ENCODE measurements around the gene C12orf56. TPM values are rescaled to one million over a fixed set of nuclear protein-coding genes. Genes with fewer than 3 reads are reported as not detected.
"Not testable (repeated sequence)": the region's sequence is repeated elsewhere in the genome, so short reads cannot be mapped to it uniquely, and the experiment has no call there.

C12orf56 gene
- total RNA-seq, 1 donor from 2014 or later, result 3.1 TPM

DNA sequence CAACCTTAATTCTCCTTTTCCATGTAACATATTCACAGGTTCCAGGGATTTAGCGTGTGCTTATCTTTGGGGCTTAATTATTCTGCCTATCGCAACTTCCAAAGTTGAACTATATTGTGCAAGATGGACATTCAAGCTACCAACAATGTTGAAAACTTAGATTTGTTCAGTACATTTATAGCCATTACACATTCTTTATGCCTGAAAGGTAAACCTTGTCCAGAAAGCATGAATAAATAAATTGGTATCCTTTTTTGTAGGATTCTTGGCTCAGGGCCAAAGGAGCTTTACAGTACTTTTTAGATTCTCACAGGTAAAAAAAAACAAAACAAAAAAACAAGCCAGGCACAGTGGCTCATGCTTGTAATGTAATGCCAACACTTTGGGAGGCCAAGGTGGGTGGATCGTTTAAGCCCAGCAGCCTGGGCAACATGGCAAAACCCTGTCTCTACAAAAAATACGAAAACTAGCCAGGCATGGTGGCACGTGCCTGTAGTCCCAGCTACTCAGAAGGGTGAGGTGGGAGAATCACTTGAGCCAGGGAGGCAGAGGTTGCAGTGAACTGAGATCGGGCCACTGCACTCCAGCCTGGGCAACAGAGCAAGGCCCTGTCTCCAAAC is 3.3 kb downstream of the C12orf56 start:
- peak; percentile 45 for DNase-seq (ENCODE audit: low read depth)

DNA sequence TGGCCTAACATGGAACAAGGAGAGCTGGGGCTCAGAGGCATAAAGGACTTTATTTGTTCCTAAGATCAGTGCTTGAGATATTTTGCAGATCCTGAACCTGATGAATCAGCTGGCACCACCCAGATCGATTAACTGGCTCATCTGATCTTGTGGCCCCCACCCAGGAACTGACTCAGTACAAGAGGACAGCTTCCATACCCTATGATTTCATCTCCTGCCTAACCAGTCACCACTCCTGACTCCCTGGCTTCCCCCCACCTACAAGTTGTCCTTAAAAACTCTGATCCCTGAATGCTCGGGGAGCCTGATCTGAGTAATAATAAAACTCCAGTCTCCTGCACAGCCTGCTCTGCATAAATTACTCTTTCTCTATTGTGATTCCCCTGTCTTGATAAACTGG is 5.1 kb downstream of the C12orf56 start:
- peak; percentile 39 for DNase-seq (ENCODE audit: low read depth)

DNA sequence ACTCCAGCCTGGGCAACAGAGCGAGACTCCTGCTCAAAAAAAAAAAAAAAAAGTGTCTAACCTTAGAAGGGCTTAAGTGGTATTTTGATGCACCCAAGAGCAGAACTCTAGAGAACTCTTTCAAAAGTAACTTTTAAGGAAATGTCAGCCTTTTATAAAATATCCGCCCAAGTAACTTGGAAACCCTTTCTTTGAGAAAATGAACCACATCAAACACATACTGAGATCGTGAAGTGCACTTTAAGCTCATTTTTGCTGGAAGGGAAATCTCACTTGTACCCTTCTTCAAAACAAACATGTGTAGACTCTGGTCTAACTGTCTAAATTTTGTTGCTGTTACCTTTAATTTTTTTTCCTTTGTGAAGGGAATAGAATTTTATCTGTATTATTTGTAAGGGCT is 5.5 kb downstream of the C12orf56 start:
- DNase-seq (ENCODE audit: low read depth), result no peak

DNA sequence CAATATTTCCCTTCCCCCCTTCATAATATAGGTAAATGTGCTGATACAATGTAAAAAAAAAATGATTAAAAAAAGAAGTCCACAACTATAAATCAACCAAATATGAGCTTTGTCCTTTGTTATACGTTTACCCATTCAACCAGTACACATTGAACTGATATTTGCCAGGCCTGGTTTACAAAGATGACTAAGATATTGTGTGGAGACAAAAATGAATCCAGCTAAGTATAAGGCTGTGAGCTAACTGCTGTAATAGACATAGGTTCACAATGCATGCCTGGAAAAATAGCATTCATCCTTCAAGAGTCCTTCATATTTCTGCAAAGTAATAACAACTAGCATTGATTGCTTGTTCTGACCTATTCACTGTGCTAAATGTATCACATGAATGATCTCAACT is 6.9 kb downstream of the C12orf56 start:
- no peak for DNase-seq (ENCODE audit: low read depth)

DNA sequence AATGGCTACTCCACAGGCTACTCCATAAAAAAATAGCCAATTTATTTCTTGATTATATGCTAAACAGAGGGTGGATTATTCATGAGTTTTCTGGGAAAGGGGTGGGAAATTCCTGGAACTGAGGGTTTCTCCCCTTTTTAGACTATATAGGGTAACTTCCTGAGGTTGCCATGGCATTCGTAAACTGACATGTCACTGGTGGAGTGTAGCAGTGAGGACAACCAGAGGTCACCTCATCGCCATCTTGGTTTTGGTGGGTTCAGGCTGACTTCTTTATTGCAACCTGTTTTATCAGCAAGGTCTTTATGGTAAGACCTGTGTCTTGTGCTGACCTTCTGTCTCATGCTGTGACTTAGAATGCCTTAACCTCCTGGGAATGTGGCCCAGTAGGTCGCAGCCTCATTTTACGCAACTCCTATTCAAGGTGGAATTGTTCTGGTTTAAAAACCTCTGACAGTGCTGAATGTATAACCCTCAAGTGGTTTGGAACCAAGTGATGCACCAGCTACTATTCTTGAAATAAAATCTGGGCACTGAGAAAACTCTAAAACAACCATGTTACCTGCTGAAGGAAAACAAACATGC is 27.7 kb downstream of the C12orf56 start:
- no peak for DNase-seq (ENCODE audit: low read depth)

DNA sequence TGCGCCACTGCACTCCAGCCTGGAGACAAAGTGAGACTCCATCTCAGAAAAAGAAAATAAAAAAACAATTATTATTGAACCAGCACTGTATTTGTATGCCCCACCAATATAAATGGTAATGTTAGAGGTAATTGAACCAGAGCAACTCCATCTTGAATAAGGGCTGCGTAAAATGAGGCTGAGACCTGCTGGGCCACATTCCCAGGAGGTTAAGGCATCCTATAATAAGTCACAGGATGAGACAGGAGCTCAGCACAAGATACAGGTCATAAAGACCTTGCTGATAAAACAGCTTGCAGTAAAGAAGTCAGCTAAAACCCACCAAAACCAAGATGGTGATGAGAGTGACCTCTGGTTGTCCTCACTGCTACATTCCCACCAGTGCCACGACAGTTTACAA is 29.4 kb downstream of the C12orf56 start:
- not testable (repeated sequence) for DNase-seq (ENCODE audit: low read depth)

DNA sequence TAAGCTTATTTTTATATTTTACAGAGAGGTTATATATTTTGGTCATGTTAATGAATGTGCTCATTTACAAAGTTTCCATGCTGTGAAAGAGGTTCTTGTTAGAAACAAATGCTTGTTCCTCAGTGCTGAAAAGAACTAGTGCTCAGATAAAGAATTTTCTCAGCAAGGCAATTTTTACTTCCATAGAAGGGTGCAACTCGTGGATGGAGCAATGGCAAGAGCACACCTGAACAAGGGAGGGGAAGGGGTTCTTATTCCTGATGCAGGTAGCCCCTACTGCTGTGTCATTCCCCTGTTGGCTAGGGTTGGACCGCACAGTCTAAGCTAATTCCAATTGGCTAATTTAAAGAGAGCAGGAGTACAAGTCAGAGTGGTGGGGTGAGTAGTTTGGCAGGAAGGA is 34.3 kb downstream of the C12orf56 start:
- DNase-seq (ENCODE audit: low read depth), result not testable (repeated sequence)

DNA sequence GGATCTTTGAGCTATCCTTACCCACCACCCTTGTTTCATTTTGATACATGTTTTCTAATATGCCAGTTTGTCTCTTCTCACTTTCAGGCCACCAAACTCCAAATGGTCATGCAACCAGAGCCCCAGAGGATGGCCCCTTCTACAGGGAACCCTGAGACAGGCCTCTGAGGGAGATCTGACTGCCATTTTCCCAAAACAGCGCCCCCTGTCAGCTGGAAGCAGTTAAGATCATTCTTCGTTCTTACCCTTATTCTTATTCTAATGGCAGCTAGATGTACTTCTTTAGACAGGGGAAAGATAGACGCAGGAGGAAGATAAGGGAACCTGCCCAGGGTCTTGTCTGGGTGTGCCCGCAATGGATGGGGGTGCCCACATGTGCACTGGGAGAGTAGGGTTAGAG is 38.4 kb downstream of the C12orf56 start:
- no peak for DNase-seq (ENCODE audit: low read depth)

DNA sequence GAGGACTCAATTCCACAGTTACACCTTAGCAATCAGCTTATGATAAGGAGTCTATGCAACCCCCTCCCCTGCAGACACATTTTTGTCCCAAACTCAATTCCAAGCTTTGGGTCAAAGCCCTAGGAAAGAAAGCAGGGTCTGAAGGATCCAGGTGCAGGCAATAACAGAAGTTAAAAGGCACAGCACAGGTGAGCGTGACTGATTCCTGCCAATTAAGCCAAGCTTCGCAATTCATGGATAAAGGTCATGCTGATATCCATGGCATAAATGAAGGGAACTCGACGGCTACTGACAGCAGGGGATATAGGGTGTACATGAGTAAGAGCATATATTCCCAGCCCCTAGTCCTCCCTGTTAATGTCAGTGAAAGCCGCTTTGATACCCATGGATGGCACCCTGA is 39.3 kb downstream of the C12orf56 start:
- DNase-seq (ENCODE audit: low read depth), result no peak

DNA sequence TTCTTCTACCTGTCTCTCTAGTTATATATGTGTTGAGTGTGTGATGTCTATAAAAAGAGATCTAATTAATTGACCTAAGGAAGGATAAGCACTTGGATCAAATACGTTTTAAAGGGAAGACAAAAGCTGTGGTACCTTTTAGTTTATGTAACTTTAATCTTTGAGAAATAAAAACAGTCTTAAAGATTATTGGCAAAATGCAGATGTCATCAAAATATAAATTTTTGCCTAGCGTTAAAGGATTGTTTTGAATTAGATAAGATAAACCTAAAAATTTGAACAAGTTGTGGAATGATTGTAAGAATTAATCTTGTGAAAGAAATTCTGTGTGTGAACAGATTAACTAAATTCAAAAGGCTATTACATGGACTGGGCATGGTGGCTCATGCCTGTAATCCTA is 42.9 kb downstream of the C12orf56 start:
- no peak for DNase-seq (ENCODE audit: low read depth)

DNA sequence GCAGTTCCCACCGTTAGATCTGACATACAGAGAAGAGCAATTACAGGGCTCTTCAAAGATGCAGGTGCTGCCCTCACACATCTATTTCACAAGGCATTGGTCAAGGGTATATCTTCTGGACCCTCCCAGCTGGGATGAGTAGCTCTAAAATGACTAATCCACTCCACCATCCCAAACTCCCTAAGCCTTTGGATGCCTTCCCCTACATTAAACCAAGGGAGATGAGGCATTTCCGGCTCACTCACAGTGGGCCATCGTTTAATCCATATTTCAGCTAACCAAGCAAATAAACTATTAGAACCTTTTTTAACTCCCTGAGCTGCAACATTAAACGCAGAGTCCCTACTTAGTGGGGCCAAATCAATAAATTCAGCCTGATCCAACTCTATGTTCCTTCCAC is 45.9 kb downstream of the C12orf56 start:
- not testable (repeated sequence) for DNase-seq (ENCODE audit: low read depth)

DNA sequence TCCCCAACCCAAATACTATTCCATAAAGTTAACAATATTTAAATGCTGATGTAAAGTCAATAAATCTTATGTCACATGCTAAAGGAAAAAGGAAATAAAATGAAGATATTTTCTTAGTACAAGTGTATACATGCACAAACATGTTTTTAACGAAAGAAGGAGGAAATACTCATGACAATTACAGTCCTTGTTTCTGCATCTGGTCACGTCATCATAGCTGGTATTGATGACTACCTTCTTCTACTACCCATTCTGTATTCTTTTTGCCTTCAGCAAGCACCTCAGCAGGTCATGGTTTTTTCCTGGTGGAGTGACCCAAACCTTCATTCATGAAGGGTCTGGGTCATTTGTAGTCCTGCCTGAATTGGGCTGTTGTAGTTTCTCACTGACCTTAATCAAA is 50.0 kb downstream of the C12orf56 start:
- not testable (repeated sequence) for DNase-seq (ENCODE audit: low read depth)

DNA sequence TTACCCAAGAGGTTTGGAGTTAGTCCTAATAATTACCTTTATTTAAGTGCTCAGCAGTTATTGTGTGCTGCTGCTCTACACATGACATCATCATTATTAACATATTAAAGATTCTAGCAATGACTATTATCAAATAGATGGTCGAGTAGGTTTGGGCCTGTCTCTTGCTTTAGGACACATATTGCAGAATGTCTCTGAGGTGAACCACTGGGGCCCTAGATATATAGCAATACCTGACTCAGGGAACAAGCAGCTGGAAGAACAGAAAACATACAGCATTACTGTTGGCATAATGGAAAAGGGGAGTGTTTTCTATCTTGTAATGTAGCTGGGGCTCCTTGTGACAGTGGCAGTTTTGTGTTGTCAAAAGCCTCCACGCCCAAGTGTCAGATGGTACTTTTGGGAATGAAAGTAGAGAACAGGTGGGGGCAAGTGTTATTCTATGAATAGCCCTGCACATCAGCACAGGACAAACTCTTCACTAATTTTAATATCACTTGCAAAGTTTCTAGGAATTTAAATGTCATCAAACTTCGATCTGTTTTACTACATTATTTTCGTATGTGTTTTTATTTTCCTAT is 54.6 kb downstream of the C12orf56 start:
- no peak for DNase-seq (ENCODE audit: low read depth)

DNA sequence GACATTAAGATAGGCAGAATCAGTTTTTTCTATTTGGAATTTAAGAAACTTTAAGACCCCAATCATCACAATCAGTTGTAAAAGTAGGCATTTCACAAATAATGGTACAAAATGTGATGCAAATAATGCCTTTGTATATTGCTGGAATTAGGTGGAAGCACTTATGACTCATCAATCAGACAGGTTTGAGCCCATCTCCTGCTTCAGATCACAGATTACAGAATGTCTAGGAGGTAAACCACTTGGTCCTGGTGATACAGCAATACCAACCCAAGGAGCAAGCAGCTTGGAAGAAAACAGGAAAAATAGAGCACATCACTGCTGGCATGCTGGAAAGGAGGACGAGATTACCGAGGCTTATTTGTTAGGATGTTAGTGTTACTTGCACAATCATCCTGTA is 57.6 kb downstream of the C12orf56 start:
- DNase-seq (ENCODE audit: low read depth), result no peak

DNA sequence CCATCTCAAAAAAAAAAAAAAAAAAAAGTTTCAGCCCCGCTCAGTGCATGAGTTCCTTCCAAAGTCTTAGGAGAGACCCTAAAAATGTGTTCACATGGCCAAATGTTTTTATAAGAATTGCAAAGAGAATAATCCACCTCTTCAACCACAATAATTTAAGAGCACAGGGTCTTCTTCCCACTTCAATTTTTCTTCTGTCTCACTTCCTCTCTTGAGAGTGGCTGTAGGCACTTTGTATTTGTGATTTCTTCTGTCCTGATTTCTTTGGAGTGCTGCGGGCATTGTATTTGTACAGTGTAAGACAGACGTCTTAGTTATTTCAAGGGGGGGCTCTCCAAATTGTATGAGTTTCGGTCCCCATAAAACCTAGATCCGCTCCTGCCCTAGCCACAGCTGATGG is 58.3 kb downstream of the C12orf56 start:
- DNase-seq (ENCODE audit: low read depth), result no peak

DNA sequence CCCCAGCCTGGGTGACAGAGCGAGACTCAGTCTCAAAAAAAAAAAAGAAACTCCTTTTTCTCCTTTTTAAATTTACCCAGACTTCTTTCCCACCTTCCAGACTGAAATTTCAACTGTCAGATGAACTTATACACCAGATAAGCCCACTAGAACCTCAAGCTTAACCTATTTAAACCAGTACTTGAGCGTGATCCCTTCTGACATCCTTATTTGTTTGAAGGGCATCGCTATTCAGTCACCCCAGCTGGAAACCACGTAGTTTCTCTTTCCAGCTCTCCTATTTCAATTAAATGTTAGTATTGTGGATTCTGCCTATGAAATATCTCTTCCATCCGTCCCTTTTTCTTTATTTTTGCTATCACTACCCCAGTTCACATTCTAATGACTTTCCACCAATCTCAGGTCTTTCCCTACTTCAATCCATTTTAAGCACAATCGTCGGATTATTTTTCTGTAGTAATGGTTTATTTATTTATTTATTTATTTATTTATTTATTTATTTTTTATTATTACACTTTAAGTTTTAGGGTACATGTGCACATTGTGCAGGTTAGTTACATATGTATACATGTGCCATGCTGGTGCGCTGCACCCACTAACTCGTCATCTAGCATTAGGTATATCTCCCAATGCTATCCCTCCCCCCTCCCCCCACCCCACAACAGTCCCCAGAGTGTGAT is 61.4 kb downstream of the C12orf56 start:
- DNase-seq (ENCODE audit: low read depth), result not testable (repeated sequence)

DNA sequence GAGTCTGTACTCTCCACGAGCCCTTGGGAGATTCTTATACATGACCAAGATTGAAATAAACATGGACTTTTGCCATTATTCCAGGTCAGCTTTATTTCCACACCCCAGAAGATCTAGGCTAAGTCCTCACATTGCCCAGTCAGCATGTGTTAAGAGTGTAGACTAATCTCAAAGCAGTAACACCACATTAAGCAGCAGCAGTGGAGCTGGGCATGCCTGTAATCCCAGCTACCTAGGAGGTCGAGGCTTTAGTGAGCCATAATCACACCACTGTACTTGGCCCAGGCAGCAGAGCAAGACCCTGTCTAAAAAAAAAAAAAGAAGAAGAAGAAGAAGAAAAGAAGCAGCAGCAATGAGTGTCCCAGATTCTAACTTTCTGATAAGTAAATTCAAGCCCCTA is 65.5 kb downstream of the C12orf56 start:
- no peak for DNase-seq (ENCODE audit: low read depth)

DNA sequence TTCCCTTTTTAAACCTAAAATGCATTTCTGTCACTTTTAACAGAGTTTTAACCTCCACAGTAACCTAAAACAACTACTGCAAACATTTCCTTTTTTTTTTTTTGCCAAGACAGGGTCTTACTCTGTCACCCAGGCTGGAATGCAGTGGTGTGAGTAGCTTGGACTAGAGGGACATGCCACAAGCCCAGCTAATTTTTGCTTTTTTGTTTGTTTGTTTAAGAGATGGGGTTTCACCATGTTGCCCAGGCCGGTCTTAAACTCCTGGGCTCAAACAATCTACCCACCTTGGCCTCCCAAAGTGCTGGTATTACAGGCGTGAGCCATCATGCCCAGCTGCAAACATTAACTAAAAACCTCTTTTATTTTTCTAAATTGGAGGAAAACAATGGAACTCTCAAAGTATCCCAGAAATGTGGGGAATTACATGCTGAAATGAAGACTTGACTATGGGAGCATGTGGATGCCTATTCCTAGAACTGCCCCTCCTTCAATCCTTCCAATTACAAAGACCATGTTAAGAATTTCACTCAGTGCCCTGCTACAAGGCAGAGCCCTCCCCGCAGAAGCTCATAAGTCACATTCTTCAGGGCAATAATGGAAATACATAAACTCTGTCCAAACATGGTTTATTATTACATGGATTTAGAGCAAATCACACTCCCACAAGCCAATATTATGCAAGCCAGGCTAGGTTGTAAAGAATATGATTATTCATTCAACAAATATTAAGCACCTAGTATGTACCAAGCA is 66.9 kb downstream of the C12orf56 start:
- DNase-seq (ENCODE audit: low read depth), result peak; percentile 10

DNA sequence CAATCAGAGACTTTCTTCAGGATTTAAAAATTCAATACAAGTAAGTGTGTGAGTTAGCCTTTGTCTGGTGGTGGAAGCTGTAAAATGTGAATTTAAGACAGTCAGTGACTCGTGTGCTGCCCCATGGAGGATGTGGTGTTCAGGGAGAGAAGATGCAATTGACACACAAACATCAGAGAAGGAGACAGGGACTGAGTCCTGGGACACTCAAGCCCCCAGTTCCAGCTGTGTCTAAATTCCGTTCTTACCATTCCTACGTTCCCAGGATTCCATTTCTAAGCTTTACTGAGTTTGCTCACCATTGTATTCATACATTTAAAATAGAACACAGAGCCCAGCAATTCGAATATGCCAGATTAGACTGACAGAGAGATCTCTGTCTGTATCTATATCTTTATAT is 67.6 kb downstream of the C12orf56 start:
- no peak for DNase-seq (ENCODE audit: low read depth)

DNA sequence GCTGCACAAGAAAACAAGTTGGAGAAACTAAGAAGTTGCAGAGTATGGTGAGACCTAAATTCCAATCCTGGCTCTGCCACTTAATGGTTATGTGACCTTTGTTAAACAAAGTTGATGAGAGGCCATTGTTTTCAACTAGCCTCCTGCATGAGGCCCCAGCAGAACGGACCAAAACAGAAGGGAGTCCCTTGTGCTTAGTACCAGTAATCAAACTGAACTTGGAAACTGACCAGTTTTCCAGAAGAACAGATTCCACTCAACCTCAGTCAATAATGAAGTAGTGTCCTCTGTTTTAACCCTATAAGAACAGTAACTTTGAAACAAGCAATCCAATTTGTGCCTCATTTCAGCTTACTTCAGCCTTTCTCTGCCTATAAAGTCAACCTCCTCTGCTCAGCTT is 69.9 kb downstream of the C12orf56 start:
- DNase-seq (ENCODE audit: low read depth), result peak; percentile 2

DNA sequence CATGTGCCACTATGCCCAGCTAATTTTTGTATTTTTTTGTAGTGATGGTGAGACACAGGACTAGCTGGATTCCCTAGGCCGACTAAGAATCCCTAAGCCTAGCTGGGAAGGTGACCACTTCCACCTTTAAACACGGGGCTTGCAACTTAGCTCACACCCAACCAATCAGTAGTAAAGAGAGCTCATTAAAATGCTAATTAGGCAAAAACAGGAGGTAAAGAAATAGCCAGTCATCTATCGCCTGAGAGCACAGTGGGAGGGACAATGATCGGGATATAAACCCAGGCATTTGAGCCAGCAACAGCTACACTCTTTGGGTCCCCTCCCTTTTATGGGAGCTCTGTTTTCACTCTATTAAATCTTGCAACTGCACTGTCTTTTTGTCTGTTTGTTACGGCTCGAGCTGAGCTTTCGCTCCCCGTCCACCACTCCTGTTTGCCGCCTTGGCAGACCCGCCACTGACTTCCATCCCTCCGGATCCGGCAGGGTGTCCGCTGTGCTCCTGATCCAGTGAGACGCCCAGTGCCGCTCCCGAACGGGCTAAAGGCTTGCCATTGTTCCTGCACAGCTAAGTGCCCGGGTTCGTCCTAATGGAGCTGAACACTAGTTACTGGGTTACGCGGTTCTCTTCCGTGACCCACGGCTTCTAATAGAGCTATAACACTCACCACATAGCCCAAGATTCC is 70.9 kb downstream of the C12orf56 start:
- not testable (repeated sequence) for DNase-seq (ENCODE audit: low read depth)

DNA sequence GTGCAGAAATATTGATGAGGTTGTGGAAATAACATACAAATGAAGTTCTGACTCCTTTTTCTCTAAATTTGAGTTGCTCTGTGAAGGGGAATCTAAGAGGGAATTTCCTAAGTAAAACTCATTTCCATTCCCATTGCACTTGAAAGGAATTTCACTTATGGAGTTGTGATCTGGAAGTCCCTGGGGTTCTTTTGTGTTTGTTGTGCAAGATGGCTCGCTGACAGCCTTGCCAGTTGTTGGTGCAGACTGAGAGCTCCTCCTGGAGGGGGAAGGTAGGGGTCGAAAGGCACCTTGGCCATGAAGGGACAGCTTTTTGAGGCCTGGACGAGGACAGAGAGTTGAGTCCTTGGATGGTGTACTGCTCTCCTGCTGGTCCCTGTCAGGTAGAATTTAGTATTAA is 72.0 kb downstream of the C12orf56 start:
- peak; percentile 18 for DNase-seq (ENCODE audit: low read depth)

Measured in renal cortical epithelial cell (primary cell).